Thoracic aorta (tissue), 2 donors: ENCODE data around the gene PES1. TPM values are rescaled to one million over a fixed set of nuclear protein-coding genes. Genes with fewer than 3 reads are reported as not detected.
A peak's percentile ranks its signal among the peaks of the same experiment; 100 is the strongest.
"Not testable (repeated sequence)": the region's sequence is repeated elsewhere in the genome, so short reads cannot be mapped to it uniquely, and the experiment has no call there.

Source experiments
- ATAC-seq: fragments of 150-250 bp; one replicate; pipeline ENCODE4 v1.8.0; 2017; ENCODE audit warnings: low read depth; ENCODE audit not compliant: insufficient number of reproducible peaks, low FRiP score
- DNase-seq: peaks from one replicate; pipeline ENCODE4 v3.0.0-alpha.2; 2020; ENCODE audit warnings: low spot score
- H3K27ac ChIP-seq, 2 donors: fragments of 200-600 bp; sonication (generic); 1 replicate in 1 of 2; 2 replicates in 1 of 2; pipeline ENCODE4 v1.5.1; 2016; ENCODE audit warnings: mild to moderate bottlenecking in 2 of 2, moderate library complexity in 2 of 2
- H3K27me3 ChIP-seq: fragments of 200-600 bp; sonication (generic); replicated peaks from 2 replicates; pipeline ENCODE4 v1.6.0; 2016; ENCODE audit warnings: mild to moderate bottlenecking; ENCODE audit not compliant: insufficient read depth
- H3K36me3 ChIP-seq: fragments of 200-600 bp; sonication (generic); one replicate; pipeline ENCODE4 v1.5.1; 2016
- H3K4me1 ChIP-seq, 2 donors: fragments of 200-600 bp; sonication (generic); 1 replicate in 1 of 2; 2 replicates in 1 of 2; pipeline versions ENCODE4 v1.5.1 to v1.6.0; 2016; ENCODE audit warnings: low read depth in 2 of 2, mild to moderate bottlenecking in 1 of 2; ENCODE audit not compliant: control insufficient read depth in 1 of 2
- H3K4me3 ChIP-seq: fragments of 200-600 bp; sonication (generic); 2 replicates; pipeline ENCODE4 v1.5.1; 2016; ENCODE audit warnings: mild to moderate bottlenecking
- H3K9me3 ChIP-seq: fragments of 200-600 bp; sonication (generic); 2 replicates; pipeline ENCODE4 v1.5.1; 2016
- CTCF ChIP-seq: fragments of 200-600 bp; sonication (generic); IDR thresholded peaks from one replicate; pipeline ENCODE4 v1.5.1; 2019; ENCODE audit warnings: antibody characterized with exemption
- total RNA-seq, 2 donors: library from RNA; depleted of rRNA; stranded (reverse); fragments of >200 nt; gene quantifications; one replicate each; pipeline versions ENCODE4 v1.1.0 to v1.2.3, GENCODE V29; 2016

The PES1 gene
- total RNA-seq, 2 donors from 2014 or later = 30.5 to 58.6 TPM

GRCh38 chr22:30546616-30547015 is 45.1 kb downstream of the PES1 start, which contains the start of gene SEC14L6:
Gene SEC14L6, minus strand, starts transcription at chr22:30546741. Its CDS starts 59 bp downstream, at chr22:30546682.
- H3K4me3 ChIP-seq = no peak within 1 kb of the TSS
- DNase-seq (no peak), ATAC-seq (no peak)
- H3K27ac ChIP-seq = no peak within 1 kb of the TSS
- H3K9me3 ChIP-seq = no peaks in the 10 kb centered on the region
- no peaks in the 10 kb centered on the region for H3K36me3 ChIP-seq
- H3K27me3 ChIP-seq = no peaks in the 10 kb centered on the region
- peaks cover 0 to 12% of the 10 kb centered on the region in 2 donors for H3K4me1 ChIP-seq
- no peak for TF ChIP-seq CTCF

DNA sequence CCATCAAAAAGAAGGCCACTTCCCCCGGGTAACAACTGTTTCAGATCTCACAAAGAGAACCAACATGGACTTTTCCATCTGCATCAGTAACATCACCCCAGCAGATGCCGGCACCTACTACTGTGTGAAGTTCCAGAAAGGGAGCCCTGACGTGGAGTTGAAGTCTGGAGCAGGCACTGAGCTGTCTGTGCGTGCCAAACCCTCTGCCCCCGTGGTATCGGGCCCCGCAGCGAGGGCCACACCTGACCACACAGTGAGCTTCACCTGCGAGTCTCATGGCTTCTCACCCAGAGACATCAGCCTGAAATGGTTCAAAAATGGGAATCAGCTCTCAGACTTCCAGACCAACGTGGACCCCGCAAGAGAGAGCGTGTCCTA is 48.9 kb downstream of the PES1 start:
- no peaks in the 10 kb centered on the region for H3K9me3 ChIP-seq
- TF ChIP-seq CTCF = no peak
- H3K36me3 ChIP-seq = no peaks in the 10 kb centered on the region
- ATAC-seq (no peak), DNase-seq (no peak)
- H3K4me3 ChIP-seq = peak overlapping the region; percentile 67
- peaks cover 0 to 12% of the 10 kb centered on the region in 2 donors for H3K4me1 ChIP-seq
- no peak overlapping the region for H3K27ac ChIP-seq
- no peaks in the 10 kb centered on the region for H3K27me3 ChIP-seq

GRCh38 chr22:30541961-30542810 is 49.5 kb downstream of the PES1 start:
- Histone ChIP-seq H3K27me3 (no peaks in the 10 kb centered on the region), H3K36me3 (no peaks in the 10 kb centered on the region), H3K4me1 (peaks cover 0 to 12% of the 10 kb centered on the region in 2 donors), H3K9me3 (no peaks in the 10 kb centered on the region), H3K4me3 (peak overlapping the region; percentile 67), H3K27ac (no peak overlapping the region)
- no peak for TF ChIP-seq CTCF
- no peak for ATAC-seq
- no peak for DNase-seq

DNA sequence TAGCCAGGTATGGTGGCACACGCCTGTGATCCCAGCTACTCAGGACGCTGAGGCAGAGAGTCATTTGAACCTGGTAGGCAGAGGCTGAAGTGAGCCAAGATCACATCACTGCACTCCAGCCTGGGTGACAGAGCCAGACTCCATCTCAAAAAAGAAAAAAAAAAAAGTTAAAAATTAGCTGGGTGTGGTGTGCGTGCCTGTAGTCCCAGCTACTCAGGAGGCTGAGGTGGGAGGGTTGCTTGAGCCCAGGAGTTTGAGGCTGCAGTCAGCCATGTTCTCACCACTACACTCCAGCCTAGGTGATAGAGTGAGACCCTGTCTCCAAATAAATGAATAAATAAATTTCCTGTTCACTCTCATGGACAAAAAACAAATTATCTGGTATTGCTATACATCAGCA is 50.2 kb downstream of the PES1 start:
- H3K4me1 ChIP-seq = peaks cover 0 to 12% of the 10 kb centered on the region in 2 donors
- not testable (repeated sequence) for H3K27ac ChIP-seq, H3K4me3 ChIP-seq, H3K9me3 ChIP-seq, DNase-seq, ATAC-seq, H3K36me3 ChIP-seq, H3K27me3 ChIP-seq

GRCh38 chr22:30539368-30539767 is 52.3 kb downstream of the PES1 start:
- no peaks in the 10 kb centered on the region for H3K27me3 ChIP-seq
- no peaks in the 10 kb centered on the region for H3K9me3 ChIP-seq
- no peak overlapping the region for H3K27ac ChIP-seq
- no peak overlapping the region for H3K4me3 ChIP-seq
- DNase-seq (no peak), ATAC-seq (no peak)
- H3K4me1 ChIP-seq = peaks cover 0 to 12% of the 10 kb centered on the region in 2 donors
- H3K36me3 ChIP-seq = no peaks in the 10 kb centered on the region
- no peak for TF ChIP-seq CTCF
